Right kidney (tissue), 1 donor: ENCODE results near the gene SDC4.
"Not testable (repeated sequence)": the region's sequence is repeated elsewhere in the genome, so short reads cannot be mapped to it uniquely, and the experiment has no call there.

Experiments used
- DNase-seq: peaks from one replicate; pipeline ENCODE4 v3.0.0-alpha.2; 2016

Gene SDC4

GRCh38 chr20:45366192-45366591, 18.0 kb upstream of the SDC4 start:
- no peak for DNase-seq

- no peak for DNase-seq
Measured at GRCh38 chr20:45365444-45365970, 17.3 kb upstream of the SDC4 start.

GRCh38 chr20:45363611-45364492, 15.6 kb upstream of the SDC4 start:
- no peak for DNase-seq

- DNase-seq, result peak; percentile 100
Measured at GRCh38 chr20:45362804-45363610, 14.8 kb upstream of the SDC4 start, which contains the start of gene SYS1. Gene SYS1, plus strand, starts transcription at chr20:45363156. Its CDS starts 376 bp downstream, at chr20:45363532.

GRCh38 chr20:45361793-45362192, 13.6 kb upstream of the SDC4 start:
- no peak for DNase-seq

- no peak for DNase-seq
Measured at GRCh38 chr20:45359406-45360148, 11.4 kb upstream of the SDC4 start.

GRCh38 chr20:45359069-45359405, 10.8 kb upstream of the SDC4 start:
- no peak for DNase-seq

GRCh38 chr20:45358282-45359068, 10.3 kb upstream of the SDC4 start:
- no peak for DNase-seq

- DNase-seq, result no peak
Measured at GRCh38 chr20:45355209-45356084, 7.2 kb upstream of the SDC4 start.

- no peak for DNase-seq
Measured at GRCh38 chr20:45354423-45355208, 6.4 kb upstream of the SDC4 start.

GRCh38 chr20:45353746-45354145, 5.5 kb upstream of the SDC4 start:
- no peak for DNase-seq

GRCh38 chr20:45352729-45353128, 4.5 kb upstream of the SDC4 start:
- DNase-seq, result no peak

GRCh38 chr20:45350795-45351194, 2.6 kb upstream of the SDC4 start:
- DNase-seq, result not testable (repeated sequence)

- DNase-seq, result no peak
Measured at GRCh38 chr20:45350217-45350616, 2.0 kb upstream of the SDC4 start.

- DNase-seq, result no peak
Measured at GRCh38 chr20:45347297-45347935, 808 bp downstream of the SDC4 start.

- no peak for DNase-seq
Measured at GRCh38 chr20:45346851-45347250, 1.4 kb downstream of the SDC4 start.

GRCh38 chr20:45346291-45346718, 1.9 kb downstream of the SDC4 start:
- no peak for DNase-seq

GRCh38 chr20:45345104-45345936, 2.9 kb downstream of the SDC4 start:
- no peak for DNase-seq
